Eye (tissue), 1 donor: ENCODE results near the gene LIMA1.
A peak's percentile ranks its signal among the peaks of the same experiment; 100 is the strongest.
"Not testable (repeated sequence)": the region's sequence is repeated elsewhere in the genome, so short reads cannot be mapped to it uniquely, and the experiment has no call there.

Experiments
- DNase-seq: peaks from one replicate; pipeline ENCODE4 v3.0.0-alpha.2; 2015

LIMA1 gene

DNA sequence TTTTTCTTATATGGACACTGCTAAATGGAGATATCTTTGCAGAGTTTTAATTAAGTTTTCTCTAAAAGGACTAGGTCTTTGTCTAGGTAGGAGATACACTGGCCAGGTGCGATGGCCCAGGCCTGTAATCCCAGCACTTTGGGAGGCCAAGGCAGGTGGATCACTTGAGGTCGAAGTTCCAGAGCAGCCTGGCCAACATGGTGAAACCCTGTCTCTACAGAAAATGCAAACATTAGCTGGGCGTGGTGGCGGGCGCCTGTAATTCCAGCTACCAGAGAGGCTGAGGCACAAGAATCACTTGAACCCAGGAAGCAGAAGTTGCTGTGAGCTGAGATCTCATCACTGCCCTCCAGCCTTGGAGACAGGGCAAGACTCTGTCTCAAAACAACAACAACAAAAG, 99.1 kb downstream of the LIMA1 start:
- DNase-seq: no peak

DNA sequence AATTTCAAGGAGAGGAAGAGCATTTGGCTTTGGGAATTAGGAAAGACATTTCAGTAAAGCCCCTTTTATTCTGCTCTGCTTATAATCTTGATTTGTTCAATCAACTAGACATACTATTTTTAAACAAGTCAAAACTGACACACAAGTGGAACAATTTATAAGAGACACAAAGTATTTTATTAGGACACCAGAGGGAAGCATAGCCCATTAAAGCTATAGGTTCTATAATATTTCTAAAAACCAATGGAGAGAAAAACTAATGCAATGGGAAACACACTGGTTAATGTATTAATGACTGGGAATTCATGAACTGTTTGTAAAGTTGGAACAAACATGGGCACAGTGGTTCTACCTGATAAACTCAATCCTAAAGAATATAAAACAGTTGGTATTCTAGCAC, 100.9 kb downstream of the LIMA1 start:
- DNase-seq: no peak

DNA sequence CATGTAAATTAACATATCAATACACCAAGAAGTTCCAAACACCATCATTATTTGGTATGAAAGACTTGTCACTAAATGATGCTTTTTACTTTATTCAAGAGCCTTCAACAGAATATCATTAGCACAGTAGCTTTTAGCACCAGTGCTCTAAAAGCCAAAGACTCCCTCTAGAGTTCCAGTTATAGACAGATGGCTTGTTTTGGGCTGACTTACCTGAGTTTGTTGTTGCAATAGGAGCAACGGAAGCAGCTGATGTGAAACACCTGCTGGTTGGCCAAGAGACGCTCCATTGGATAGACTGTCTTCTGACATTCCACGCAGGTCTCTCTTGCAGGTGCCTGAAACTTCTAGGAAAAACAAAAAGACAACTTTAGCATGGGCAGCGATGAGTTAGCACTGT, 101.6 kb downstream of the LIMA1 start:
- DNase-seq: no peak

DNA sequence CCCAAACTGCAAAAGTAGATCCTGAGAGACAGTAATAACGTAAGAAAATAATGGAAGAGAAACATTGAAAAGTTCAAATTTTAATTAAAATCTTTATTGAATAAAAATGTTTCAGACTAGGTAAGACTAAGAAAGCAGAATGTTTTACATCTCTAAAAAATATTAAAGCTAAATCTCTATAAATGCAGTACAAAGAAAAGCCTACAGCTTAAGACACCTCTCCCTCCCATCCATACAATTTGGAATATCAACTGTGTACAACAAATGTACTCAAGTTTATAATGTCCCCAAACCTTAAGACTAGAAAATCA, 107.6 kb downstream of the LIMA1 start:
- DNase-seq: no peak

DNA sequence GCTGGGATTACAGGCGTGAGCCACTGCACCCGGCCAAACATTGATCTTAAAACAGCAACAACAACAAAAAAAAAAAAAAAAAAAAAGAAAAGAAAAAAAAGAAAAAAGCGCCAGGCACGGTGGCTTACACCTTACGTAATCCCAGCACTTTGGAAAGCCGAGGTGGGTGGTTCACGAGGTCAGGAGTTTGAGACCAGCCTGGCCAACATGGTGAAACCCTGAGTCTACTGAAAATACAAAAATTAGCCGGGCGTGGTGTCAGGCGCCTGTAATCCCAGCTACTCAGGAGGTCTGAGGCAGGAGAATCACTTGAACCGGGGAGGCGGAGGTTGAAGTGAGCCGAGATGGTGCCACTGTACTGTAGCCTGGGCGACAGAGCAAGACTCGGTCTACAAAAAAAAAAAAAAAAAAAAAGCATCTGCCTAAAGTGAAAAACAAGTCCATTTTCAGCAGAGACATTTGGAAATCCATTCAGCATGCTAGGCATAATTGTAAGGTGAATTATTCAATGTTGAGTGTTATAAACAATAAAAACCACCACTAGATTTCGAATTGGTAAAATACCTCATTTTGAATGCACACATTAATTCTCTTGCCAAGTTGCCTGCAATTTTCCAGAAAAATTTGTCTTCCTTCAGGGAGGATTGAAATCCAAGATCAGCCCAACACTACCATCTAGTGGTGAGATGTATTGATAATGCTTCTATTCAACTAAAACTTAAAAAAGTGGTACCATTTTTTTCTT, 108.2 kb downstream of the LIMA1 start:
- DNase-seq: peak; percentile 93

DNA sequence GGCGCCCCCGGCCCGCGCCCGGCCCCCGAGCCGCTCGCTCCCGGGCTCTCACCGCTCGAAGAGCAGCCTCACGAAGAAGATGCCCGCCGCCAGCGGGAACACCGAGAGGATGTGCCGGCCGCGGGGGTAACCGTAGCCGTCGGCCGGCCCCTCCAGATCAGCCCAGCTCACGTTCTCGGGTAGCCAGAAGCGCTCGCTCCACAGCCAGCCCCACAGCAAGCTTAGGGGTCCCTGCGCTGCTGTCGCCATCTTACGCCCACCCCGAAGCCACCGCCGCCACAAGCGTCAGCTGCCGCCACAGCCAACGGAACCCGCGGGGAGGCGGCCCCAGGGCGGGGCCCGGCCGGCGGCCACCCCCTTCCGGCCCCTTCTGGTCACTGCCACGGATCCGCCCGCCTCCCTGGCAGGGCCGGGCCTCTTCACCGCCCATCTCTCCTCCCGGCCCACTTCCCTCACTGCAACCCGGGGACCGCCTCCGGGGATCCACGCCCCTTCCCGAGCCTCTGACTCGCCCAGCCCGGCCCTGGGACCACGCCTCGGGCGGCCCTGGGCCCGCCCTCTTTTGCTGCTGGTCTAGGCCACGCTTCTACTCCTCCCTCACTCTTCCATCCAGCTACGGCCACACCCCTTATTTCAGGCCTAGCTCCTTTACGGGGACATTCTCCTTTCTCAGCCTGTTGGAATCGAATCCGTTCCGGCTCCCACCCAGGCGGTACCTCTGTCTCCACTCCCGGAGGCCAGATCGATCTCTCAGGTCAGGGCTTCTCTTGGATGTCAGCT, 116.1 kb downstream of the LIMA1 start, which contains the start of gene CERS5:
Gene CERS5 (minus strand): TSS at position 321 of the 780 bp plus-strand sequence. CDS start 72 bp downstream, at position 249.
- DNase-seq: peak; percentile 99

DNA sequence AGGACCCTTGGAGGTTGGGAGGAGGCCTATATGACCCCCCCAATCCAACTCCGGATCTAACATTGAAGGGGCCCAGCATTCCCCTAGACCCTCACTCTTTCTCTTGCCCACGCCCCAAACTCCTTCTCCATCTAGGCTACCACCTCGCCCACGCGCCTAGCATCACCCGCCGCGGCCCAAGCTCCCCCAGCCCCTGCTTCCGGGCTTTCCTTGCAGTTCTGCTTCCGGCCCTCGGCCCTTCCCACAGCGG, 116.6 kb downstream of the LIMA1 start:
- DNase-seq: no peak

DNA sequence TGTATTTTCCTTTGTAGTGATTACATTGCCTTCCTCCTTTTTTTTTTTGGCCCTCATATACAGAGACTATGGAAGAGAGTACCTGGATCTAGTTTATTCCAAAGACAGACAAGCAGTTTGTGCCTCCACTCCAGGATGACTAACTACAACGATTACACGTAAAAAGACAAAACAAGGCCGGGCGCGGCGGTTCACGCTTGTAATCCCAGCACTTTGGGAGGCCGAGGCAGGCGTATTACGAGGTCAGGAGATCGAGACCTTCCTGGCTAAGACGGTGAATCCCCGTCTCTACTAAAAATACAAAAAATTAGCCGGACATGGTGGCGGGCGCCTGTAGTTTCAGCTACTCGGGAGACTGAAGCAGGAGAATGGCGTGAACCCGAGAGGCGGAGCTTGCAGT, 118.4 kb downstream of the LIMA1 start:
- no peak for DNase-seq

DNA sequence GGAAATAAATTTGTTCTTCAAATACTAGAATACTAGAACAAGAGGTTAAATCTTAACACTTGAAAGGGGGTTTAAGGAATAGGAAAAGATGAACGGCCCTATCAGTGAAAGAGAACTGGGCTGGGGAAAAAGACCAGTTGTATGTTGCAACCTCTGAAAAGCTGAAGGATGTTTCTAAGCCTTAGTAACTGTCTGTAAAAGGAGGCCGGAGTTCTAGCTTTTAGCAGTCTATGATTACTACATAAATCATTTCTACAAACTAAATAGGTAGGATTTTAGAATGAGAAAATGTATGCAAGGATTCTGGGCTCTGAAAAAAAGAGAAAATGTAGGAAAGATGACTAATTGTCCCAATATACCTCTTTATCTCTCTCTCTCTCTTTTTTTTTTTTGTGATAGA, 121.1 kb downstream of the LIMA1 start:
- DNase-seq: no peak

DNA sequence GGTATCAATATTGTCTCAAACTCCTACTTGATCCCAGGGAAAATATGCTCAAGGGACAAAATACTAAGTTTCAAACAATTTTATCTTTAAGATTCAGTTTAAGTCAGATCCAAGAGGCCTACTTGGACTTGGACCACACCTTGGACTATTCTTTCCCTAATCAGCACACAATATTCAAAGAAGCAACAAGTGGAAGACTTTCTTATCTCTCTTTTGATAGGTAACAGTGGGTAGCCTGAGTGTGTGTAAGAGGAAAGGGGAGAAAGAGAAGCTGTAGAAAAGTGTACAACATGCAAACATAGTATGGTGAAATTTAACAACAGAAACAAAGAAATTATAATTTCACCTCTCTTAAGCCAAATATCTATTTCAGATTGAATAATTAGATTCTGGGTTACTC, 122.7 kb downstream of the LIMA1 start:
- DNase-seq: no peak

DNA sequence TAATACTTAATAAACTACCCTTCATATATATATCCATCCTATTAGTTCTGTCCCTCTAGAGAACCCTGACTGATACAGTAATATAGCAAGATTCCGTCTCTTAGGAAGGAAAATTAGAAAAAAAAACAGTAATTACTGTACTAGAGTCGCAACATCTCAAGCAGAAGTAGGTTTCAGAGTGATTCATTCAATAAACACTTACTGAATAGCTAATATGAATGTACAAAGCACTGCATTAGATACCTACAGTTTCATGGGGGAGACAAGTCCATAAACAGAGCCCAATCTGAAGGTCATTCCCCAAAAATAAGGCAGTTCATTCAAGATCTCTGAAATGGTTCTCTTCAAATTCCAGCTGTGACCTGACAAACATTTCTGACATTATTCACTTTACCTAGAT, 126.1 kb downstream of the LIMA1 start:
- no peak for DNase-seq

DNA sequence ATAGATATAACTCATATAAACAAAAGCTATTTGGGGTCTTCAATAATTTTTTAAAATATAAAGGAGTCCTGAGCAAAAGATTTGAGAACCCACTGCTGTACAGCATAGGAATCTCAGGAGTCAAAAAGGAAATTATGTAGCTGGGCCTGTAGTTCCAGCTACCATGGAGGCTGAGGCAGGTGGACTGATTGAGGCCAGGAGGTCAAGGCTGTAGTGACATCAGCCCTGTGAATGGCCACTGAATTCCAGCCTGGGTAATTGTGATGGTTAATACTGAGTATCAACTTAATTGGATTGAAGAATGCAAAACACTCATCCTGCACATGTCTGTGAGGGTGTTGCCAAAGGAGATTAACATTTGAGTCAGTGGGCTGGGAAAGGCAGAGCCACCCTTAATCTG, 126.7 kb downstream of the LIMA1 start:
- no peak for DNase-seq

DNA sequence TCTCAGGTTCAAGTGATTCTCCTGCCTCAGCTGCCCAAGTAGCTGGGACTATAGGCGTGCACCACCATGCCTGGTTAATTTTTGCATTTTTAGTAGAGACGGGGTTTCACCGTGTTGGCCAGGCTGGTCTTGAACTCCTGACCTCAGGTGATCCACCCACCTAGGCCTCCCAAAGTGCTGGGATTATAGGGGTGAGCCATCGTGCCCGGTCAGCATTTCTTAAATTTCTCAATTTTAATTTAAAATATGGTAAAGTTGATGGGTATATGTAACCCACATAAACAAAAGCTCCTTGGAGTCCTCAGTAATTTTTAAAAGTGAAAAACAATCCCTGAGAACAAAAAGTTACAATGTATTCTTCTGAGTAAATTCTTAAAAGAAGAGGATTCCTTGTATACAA, 128.4 kb downstream of the LIMA1 start:
- not testable (repeated sequence) for DNase-seq

DNA sequence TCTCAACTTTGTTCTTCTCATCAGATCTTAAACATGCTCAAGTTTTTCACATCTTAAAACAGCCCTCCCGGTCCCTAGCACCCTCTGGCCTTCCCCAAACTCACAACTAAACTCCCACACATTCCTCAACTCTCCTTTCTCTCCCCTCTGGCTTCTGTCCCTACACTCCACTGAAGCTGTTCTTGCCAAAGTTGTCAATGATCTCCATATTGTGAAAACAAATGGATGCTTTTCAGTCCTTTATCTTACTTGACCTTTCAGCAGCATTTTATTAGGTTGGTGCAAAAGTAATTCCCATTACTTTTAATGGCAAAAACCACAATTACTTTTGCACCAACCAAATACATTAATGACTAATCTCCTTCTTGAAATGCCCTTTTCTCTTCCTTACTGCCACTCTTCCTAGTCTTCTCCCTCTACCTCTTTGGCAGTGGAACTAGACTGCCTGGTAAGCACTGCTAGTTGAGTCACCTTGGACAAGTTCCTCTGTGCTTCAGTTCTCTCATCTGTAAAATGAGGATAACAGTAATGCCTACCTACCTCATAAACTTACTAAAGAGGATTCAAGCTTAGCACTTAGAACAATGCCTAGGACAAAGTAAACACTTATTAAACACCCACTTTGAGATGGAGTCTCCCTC, 132.2 kb downstream of the LIMA1 start:
- no peak for DNase-seq

DNA sequence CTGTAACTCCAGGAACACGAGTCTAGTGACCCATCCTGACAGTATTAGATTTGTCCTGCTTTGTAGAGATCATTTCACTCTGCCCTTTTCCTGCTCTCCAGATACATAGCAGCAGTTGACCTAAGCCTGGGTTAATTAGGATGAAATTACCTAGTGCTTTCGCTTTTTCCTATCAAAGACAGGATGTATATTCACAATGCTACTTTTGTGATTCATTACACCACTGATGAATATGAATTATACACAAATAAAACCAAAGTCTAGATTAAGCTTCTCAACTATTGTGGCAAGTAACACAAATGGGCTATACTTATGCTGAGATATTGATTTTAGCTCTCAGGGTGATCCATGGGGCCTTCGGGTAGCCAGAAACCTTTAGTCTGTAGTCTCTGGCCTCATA, 134.0 kb downstream of the LIMA1 start:
- DNase-seq: no peak

DNA sequence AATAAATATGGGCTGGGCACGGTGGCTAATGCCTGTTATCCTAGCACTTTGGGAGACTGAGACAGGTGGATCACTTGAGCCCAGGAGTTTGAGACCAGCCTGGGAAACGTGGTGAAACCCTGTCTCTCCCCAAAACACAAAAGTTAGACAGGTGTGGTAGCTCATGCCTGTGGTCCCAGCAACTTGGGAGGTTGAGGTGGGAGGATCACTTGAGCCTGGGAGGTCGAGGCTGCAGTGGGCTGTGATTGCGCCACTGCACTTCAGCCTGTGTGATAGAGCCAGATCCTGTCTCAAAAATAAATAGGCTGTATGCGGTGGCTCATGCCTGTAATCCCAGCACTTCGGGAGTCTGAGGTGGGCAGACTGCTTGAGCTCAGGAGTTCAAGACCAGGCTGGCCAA, 135.3 kb downstream of the LIMA1 start:
- DNase-seq: not testable (repeated sequence)

DNA sequence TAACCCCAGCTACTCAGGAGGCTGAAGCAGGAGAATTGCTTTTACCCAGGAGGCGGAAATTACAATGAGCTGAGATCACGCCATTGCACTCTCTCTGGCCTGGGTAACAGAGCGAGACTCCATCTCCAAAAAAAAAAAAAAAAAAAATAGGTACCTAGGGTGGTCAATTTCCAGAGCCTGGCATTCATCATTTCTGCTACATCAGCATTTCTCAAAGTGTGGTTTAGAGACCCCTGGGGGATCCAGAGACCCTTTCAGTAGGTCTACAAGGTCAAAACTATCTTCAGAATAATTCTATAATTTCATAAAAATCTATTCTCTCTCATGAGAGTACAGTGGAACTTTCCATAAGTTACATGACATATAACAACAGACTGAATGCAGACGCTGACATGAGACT, 136.0 kb downstream of the LIMA1 start:
- DNase-seq: no peak

DNA sequence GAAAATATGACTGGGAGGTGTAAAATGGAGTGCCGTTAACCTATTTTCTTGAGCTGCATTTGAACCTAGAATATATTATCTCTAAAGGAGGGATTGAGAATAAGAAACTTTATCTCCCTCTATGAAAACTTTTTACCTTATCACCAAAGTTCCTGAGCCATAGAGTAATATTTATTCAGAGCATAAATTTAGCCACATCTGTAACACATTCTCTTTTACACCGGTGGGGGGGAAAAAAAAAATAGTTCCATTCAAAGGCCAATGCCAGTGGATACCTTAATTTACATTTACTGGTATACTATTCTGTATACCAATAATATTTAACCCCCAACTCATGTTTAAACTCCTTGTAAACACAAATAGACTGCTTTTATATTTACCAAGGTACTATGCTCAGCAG, 137.9 kb downstream of the LIMA1 start:
- no peak for DNase-seq

DNA sequence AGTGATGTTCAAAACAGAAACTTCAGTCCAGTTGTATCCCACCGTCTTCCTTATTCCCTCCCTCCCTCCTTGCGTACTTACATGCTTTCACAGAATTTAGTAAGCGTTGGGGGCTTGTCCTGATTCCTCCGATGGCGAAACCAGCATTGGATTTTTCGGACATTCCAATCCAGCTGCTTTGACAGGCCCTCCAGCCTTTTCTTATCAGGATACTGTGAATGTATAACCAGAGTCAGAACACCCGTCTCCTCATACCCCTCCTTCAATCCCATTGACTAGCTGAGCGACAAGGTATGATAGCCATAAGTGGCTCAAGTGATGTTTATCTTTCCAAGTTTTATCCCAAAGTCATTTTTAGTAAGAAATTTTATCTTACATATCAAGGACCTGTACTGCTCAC, 140.3 kb downstream of the LIMA1 start:
- no peak for DNase-seq

DNA sequence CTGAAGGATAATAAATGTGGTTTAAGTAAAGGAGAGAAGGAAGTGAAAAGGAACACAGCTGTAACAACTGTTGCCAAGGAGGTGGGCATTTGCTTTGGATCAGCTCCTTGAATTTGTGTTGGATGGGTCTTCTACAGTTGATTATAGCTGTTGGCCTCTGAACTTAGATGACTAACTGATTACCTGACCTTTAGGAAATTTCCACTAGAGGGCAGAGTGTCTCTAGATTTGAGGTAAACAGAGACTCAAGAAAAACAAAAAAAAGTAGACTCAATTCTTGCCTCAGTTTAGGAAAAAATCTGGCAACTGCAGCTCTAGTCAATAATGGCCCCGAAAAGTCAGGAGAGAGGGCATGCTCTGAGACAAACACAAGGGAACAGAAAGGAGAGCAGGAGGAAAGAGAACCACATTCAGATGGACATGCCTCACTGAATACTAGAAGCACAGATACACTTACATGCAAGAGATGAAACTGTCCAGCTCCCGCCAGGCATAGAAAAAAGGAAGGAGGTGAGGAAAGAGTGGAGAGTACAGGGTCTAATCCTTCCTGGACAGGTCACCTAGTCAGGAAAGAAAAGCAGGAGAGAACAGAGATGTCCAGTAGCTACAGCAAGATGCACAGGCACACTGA, 150.7 kb downstream of the LIMA1 start:
- peak; percentile 70 for DNase-seq

DNA sequence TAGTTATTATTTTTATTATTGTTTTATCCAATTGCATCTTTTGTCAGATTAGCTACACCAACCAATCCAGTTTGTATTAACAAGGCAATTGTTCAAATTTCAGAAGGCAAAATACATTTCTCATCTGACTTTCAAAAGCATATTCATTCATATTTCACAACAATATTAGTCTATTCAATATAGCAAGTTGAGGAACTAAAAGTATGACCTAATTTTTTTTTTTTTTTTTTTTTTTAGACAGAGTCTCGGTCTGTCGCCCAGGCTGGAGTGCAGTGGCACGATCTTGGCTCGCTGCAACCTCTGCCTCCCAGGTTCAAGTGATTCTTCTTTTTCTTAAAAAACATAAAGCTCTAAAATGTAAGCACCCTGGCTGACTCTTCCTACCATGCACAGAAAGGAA, 154.0 kb downstream of the LIMA1 start:
- no peak for DNase-seq

DNA sequence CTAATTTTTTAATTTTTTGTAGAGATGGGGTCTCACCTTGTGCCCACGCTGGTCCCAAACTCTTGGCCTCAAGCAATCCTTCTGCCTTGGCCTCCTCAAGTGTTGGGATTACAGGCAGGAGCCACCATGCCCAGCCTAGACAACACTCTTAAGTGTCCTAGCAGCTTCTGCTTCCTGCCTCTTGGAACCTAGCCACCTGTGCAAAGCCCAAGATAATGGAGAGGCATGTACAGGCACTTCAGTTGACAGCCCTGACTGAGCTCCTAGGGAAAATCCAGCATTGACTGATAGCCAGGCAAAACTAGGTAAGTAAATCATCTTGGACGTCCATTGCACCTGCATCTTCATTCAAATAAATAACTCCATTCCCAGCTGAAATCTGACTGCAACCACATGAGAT, 155.8 kb downstream of the LIMA1 start:
- DNase-seq: no peak
